ENCODE results near the gene NDEL1.

GRCh38 chr17:8465356-8465755 lies 29.7 kb downstream of the NDEL1 start:
- no peak for TF ChIP-seq CTCF (IDR thresholded peaks at IDR 0.05; ENCODE audit: low read depth, low read length, missing input control)
- no peak for TF ChIP-seq SP1 (IDR thresholded peaks at IDR 0.05)
- TF ChIP-seq RXRA (IDR thresholded peaks at IDR 0.05) = no peak
- TF ChIP-seq YY1 (IDR thresholded peaks at IDR 0.05) = no peak
- no peak for TF ChIP-seq JUND (IDR thresholded peaks at IDR 0.05)
